ENCODE measurements around the gene PTH2R. TPM values are rescaled to one million over a fixed set of nuclear protein-coding genes. Genes with fewer than 3 reads are reported as not detected.
"Not testable (repeated sequence)": the region's sequence is repeated elsewhere in the genome, so short reads cannot be mapped to it uniquely, and the experiment has no call there.

PTH2R gene
- total and polyA plus RNA-seq, 2 donors = 0.37 to 0.38 TPM

- no peaks in the 10 kb centered on the region for H3K36me3 ChIP-seq (ENCODE audit: control insufficient read depth in 2 of 2, insufficient read depth in 2 of 2, low read length in 1 of 2)
- no peak overlapping the region for H3K27ac ChIP-seq (ENCODE audit: low read depth in 1 of 2, low read length in 1 of 2)
- no peak overlapping the region for H3K4me3 ChIP-seq (ENCODE audit: low read length in 2 of 2)
- DNase-seq (ENCODE audit: low read depth in 6 of 9, low spot score in 9 of 9) = no peak
- no peaks in the 10 kb centered on the region for H3K27me3 ChIP-seq (ENCODE audit: control insufficient read depth in 2 of 2, insufficient read depth in 1 of 2, low read length in 1 of 2)
- WGBS = 39% methylated on average over 4 of the region's 4 CpGs
- H3K4me1 ChIP-seq (ENCODE audit: control insufficient read depth in 2 of 2, insufficient read depth in 2 of 2, low read length in 2 of 2) = no peaks in the 10 kb centered on the region
- H3K9me3 ChIP-seq (ENCODE audit: control insufficient read depth in 2 of 2, insufficient read depth in 1 of 2, low read length in 1 of 2) = no peaks in the 10 kb centered on the region
Measured at GRCh38 chr2:208366215-208367127, 40.1 kb upstream of the PTH2R start.

GRCh38 chr2:208369091-208369490, 37.5 kb upstream of the PTH2R start:
- no peak overlapping the region for H3K27ac ChIP-seq (ENCODE audit: low read depth in 1 of 2, low read length in 1 of 2)
- H3K4me3 ChIP-seq (ENCODE audit: low read length in 2 of 2) = no peak overlapping the region
- no peak for DNase-seq (ENCODE audit: low read depth in 6 of 9, low spot score in 9 of 9)
- no peaks in the 10 kb centered on the region for H3K9me3 ChIP-seq (ENCODE audit: control insufficient read depth in 2 of 2, insufficient read depth in 1 of 2, low read length in 1 of 2)
- H3K27me3 ChIP-seq (ENCODE audit: control insufficient read depth in 2 of 2, insufficient read depth in 1 of 2, low read length in 1 of 2) = no peaks in the 10 kb centered on the region
- H3K4me1 ChIP-seq (ENCODE audit: control insufficient read depth in 2 of 2, insufficient read depth in 2 of 2, low read length in 2 of 2) = no peaks in the 10 kb centered on the region
- no peaks in the 10 kb centered on the region for H3K36me3 ChIP-seq (ENCODE audit: control insufficient read depth in 2 of 2, insufficient read depth in 2 of 2, low read length in 1 of 2)
- 98% methylated on average over 2 of the region's 2 CpGs for WGBS

GRCh38 chr2:208370881-208371633, 35.5 kb upstream of the PTH2R start:
- 96% methylated on average over 8 of the region's 8 CpGs for WGBS
- Histone ChIP-seq H3K4me1 (ENCODE audit: control insufficient read depth in 2 of 2, insufficient read depth in 2 of 2, low read length in 2 of 2) (no peaks in the 10 kb centered on the region), H3K36me3 (ENCODE audit: control insufficient read depth in 2 of 2, insufficient read depth in 2 of 2, low read length in 1 of 2) (no peaks in the 10 kb centered on the region), H3K27ac (ENCODE audit: low read depth in 1 of 2, low read length in 1 of 2) (no peak overlapping the region), H3K4me3 (ENCODE audit: low read length in 2 of 2) (no peak overlapping the region), H3K27me3 (ENCODE audit: control insufficient read depth in 2 of 2, insufficient read depth in 1 of 2, low read length in 1 of 2) (no peaks in the 10 kb centered on the region), H3K9me3 (ENCODE audit: control insufficient read depth in 2 of 2, insufficient read depth in 1 of 2, low read length in 1 of 2) (no peaks in the 10 kb centered on the region)
- no peak for DNase-seq (ENCODE audit: low read depth in 6 of 9, low spot score in 9 of 9)

GRCh38 chr2:208371634-208371935, 35.0 kb upstream of the PTH2R start:
- 47% methylated on average over 1 of the region's 1 CpG for WGBS
- no peak overlapping the region for H3K4me3 ChIP-seq (ENCODE audit: low read length in 2 of 2)
- no peaks in the 10 kb centered on the region for H3K27me3 ChIP-seq (ENCODE audit: control insufficient read depth in 2 of 2, insufficient read depth in 1 of 2, low read length in 1 of 2)
- no peak overlapping the region for H3K27ac ChIP-seq (ENCODE audit: low read depth in 1 of 2, low read length in 1 of 2)
- no peaks in the 10 kb centered on the region for H3K4me1 ChIP-seq (ENCODE audit: control insufficient read depth in 2 of 2, insufficient read depth in 2 of 2, low read length in 2 of 2)
- no peaks in the 10 kb centered on the region for H3K36me3 ChIP-seq (ENCODE audit: control insufficient read depth in 2 of 2, insufficient read depth in 2 of 2, low read length in 1 of 2)
- no peak for DNase-seq (ENCODE audit: low read depth in 6 of 9, low spot score in 9 of 9)
- no peaks in the 10 kb centered on the region for H3K9me3 ChIP-seq (ENCODE audit: control insufficient read depth in 2 of 2, insufficient read depth in 1 of 2, low read length in 1 of 2)

GRCh38 chr2:208373460-208374089, 33.0 kb upstream of the PTH2R start:
- H3K36me3 ChIP-seq (ENCODE audit: control insufficient read depth in 2 of 2, insufficient read depth in 2 of 2, low read length in 1 of 2) = no peaks in the 10 kb centered on the region
- no peaks in the 10 kb centered on the region for H3K9me3 ChIP-seq (ENCODE audit: control insufficient read depth in 2 of 2, insufficient read depth in 1 of 2, low read length in 1 of 2)
- no peaks in the 10 kb centered on the region for H3K4me1 ChIP-seq (ENCODE audit: control insufficient read depth in 2 of 2, insufficient read depth in 2 of 2, low read length in 2 of 2)
- H3K27ac ChIP-seq (ENCODE audit: low read depth in 1 of 2, low read length in 1 of 2) = no peak overlapping the region
- no peak overlapping the region for H3K4me3 ChIP-seq (ENCODE audit: low read length in 2 of 2)
- WGBS = 54% methylated on average over 2 of the region's 2 CpGs
- no peaks in the 10 kb centered on the region for H3K27me3 ChIP-seq (ENCODE audit: control insufficient read depth in 2 of 2, insufficient read depth in 1 of 2, low read length in 1 of 2)
- peak in 8 of 9 donors; percentile 6 to 42 (median 12) for DNase-seq (ENCODE audit: low read depth in 6 of 9, low spot score in 9 of 9)

- H3K4me3 ChIP-seq (ENCODE audit: low read length in 2 of 2) = no peak overlapping the region
- no peak overlapping the region for H3K27ac ChIP-seq (ENCODE audit: low read depth in 1 of 2, low read length in 1 of 2)
- no peaks in the 10 kb centered on the region for H3K4me1 ChIP-seq (ENCODE audit: control insufficient read depth in 2 of 2, insufficient read depth in 2 of 2, low read length in 2 of 2)
- DNase-seq (ENCODE audit: low read depth in 6 of 9, low spot score in 9 of 9) = no peak
- no peaks in the 10 kb centered on the region for H3K36me3 ChIP-seq (ENCODE audit: control insufficient read depth in 2 of 2, insufficient read depth in 2 of 2, low read length in 1 of 2)
- no peaks in the 10 kb centered on the region for H3K9me3 ChIP-seq (ENCODE audit: control insufficient read depth in 2 of 2, insufficient read depth in 1 of 2, low read length in 1 of 2)
- 100% methylated on average over 1 of the region's 1 CpG for WGBS
- no peaks in the 10 kb centered on the region for H3K27me3 ChIP-seq (ENCODE audit: control insufficient read depth in 2 of 2, insufficient read depth in 1 of 2, low read length in 1 of 2)
Measured at GRCh38 chr2:208375491-208376068, 31.0 kb upstream of the PTH2R start.

- DNase-seq (ENCODE audit: low read depth in 6 of 9, low spot score in 9 of 9); H3K36me3 ChIP-seq (ENCODE audit: control insufficient read depth in 2 of 2, insufficient read depth in 2 of 2, low read length in 1 of 2); H3K27me3 ChIP-seq (ENCODE audit: control insufficient read depth in 2 of 2, insufficient read depth in 1 of 2, low read length in 1 of 2); H3K27ac ChIP-seq (ENCODE audit: low read depth in 1 of 2, low read length in 1 of 2); H3K4me1 ChIP-seq (ENCODE audit: control insufficient read depth in 2 of 2, insufficient read depth in 2 of 2, low read length in 2 of 2); H3K4me3 ChIP-seq (ENCODE audit: low read length in 2 of 2); H3K9me3 ChIP-seq (ENCODE audit: control insufficient read depth in 2 of 2, insufficient read depth in 1 of 2, low read length in 1 of 2): not testable (repeated sequence)
- WGBS = 91% methylated on average over 36 of the region's 40 CpGs
Measured at GRCh38 chr2:208377344-208377860, 29.2 kb upstream of the PTH2R start.

GRCh38 chr2:208379192-208379591, 27.4 kb upstream of the PTH2R start:
- no peak for DNase-seq (ENCODE audit: low read depth in 6 of 9, low spot score in 9 of 9)
- no peak overlapping the region for H3K4me3 ChIP-seq (ENCODE audit: low read length in 2 of 2)
- WGBS = 95% methylated on average over 3 of the region's 3 CpGs
- no peaks in the 10 kb centered on the region for H3K36me3 ChIP-seq (ENCODE audit: control insufficient read depth in 2 of 2, insufficient read depth in 2 of 2, low read length in 1 of 2)
- H3K27ac ChIP-seq (ENCODE audit: low read depth in 1 of 2, low read length in 1 of 2) = no peak overlapping the region
- no peaks in the 10 kb centered on the region for H3K9me3 ChIP-seq (ENCODE audit: control insufficient read depth in 2 of 2, insufficient read depth in 1 of 2, low read length in 1 of 2)
- H3K27me3 ChIP-seq (ENCODE audit: control insufficient read depth in 2 of 2, insufficient read depth in 1 of 2, low read length in 1 of 2) = no peaks in the 10 kb centered on the region
- no peaks in the 10 kb centered on the region for H3K4me1 ChIP-seq (ENCODE audit: control insufficient read depth in 2 of 2, insufficient read depth in 2 of 2, low read length in 2 of 2)
